HEK293 (cell line): ENCODE results near the gene COA8.

Experiments
- SCRT1 ChIP-seq: fragments of 450-650 bp; formaldehyde crosslinking; IDR thresholded peaks from 2 replicates; pipeline ENCODE4 v1.5.1; 2016; ENCODE audit warnings: missing biosample characterization, missing genetic modification characterization, borderline replicate concordance
- SP2 ChIP-seq: fragments of 450-650 bp; formaldehyde crosslinking; IDR thresholded peaks from 2 replicates; pipeline ENCODE4 v1.5.1; 2016; ENCODE audit warnings: missing biosample characterization, missing genetic modification characterization
- WT1 ChIP-seq: fragments of 450-650 bp; formaldehyde crosslinking; IDR thresholded peaks from 2 replicates; pipeline ENCODE4 v1.5.1; 2016; ENCODE audit warnings: missing biosample characterization, missing genetic modification characterization
- ZBTB21 ChIP-seq: fragments of 450-650 bp; formaldehyde crosslinking; IDR thresholded peaks from 2 replicates; pipeline ENCODE4 v1.5.1; 2017; ENCODE audit warnings: missing biosample characterization, missing genetic modification characterization
- ZNF138 ChIP-seq: fragments of 450-650 bp; formaldehyde crosslinking; IDR thresholded peaks from 2 replicates; pipeline ENCODE4 v1.5.1; 2016; ENCODE audit warnings: missing biosample characterization, missing genetic modification characterization, borderline replicate concordance
- ZNF155 ChIP-seq: fragments of 450-650 bp; formaldehyde crosslinking; IDR thresholded peaks from 2 replicates; pipeline ENCODE4 v1.5.1; 2016; ENCODE audit warnings: missing biosample characterization, missing genetic modification characterization
- ZNF292 ChIP-seq: fragments of 450-650 bp; formaldehyde crosslinking; IDR thresholded peaks from 2 replicates; pipeline ENCODE4 v1.5.1; 2016; ENCODE audit warnings: low read depth, missing biosample characterization, missing genetic modification characterization, borderline replicate concordance
- ZNF394 ChIP-seq: fragments of 450-650 bp; formaldehyde crosslinking; IDR thresholded peaks from 2 replicates; pipeline ENCODE4 v1.5.1; 2016; ENCODE audit warnings: missing biosample characterization, missing genetic modification characterization, mild to moderate bottlenecking, moderate library complexity, borderline replicate concordance
- ZNF48 ChIP-seq: fragments of 450-650 bp; formaldehyde crosslinking; IDR thresholded peaks from 2 replicates; pipeline ENCODE4 v1.5.1; 2016; ENCODE audit warnings: missing biosample characterization, missing genetic modification characterization
- ZNF549 ChIP-seq: fragments of 450-650 bp; IDR thresholded peaks from 2 replicates; pipeline ENCODE4 v1.5.1; 2018; ENCODE audit warnings: missing biosample characterization, missing genetic modification characterization, mild to moderate bottlenecking, inconsistent platforms, moderate library complexity
- ZNF555 ChIP-seq: fragments of 450-650 bp; formaldehyde crosslinking; conservative IDR thresholded peaks from 2 replicates; pipeline ENCODE4 v1.5.1; 2017; ENCODE audit warnings: missing biosample characterization, mild to moderate bottlenecking, missing genetic modification characterization, inconsistent platforms
- ZNF561 ChIP-seq: fragments of 450-650 bp; IDR thresholded peaks from 2 replicates; pipeline ENCODE4 v1.5.1; 2018; ENCODE audit warnings: missing biosample characterization, missing genetic modification characterization, borderline replicate concordance
- ZNF623 ChIP-seq: fragments of 450-650 bp; formaldehyde crosslinking; IDR thresholded peaks from 2 replicates; pipeline ENCODE4 v1.5.1; 2016; ENCODE audit warnings: missing biosample characterization, missing genetic modification characterization
- ZNF624 ChIP-seq: fragments of 450-650 bp; formaldehyde crosslinking; IDR thresholded peaks from 2 replicates; pipeline ENCODE4 v1.5.1; 2017; ENCODE audit warnings: missing biosample characterization, missing genetic modification characterization
- ZNF658 ChIP-seq: fragments of 450-650 bp; formaldehyde crosslinking; IDR thresholded peaks from 2 replicates; pipeline ENCODE4; 2016; ENCODE audit warnings: missing biosample characterization, missing genetic modification characterization
- ZNF677 ChIP-seq: fragments of 450-650 bp; IDR thresholded peaks from 2 replicates; pipeline ENCODE4 v1.5.0; 2018; ENCODE audit warnings: missing biosample characterization, mild to moderate bottlenecking, missing genetic modification characterization, moderate library complexity
- ZNF76 ChIP-seq: fragments of 450-650 bp; formaldehyde crosslinking; IDR thresholded peaks from 2 replicates; pipeline ENCODE4; 2016; ENCODE audit warnings: low read depth, missing biosample characterization, missing genetic modification characterization, borderline replicate concordance
- ZSCAN16 ChIP-seq: fragments of 450-650 bp; formaldehyde crosslinking; IDR thresholded peaks from 2 replicates; pipeline ENCODE4 v1.5.1; 2016; ENCODE audit warnings: missing biosample characterization, missing genetic modification characterization
- ZSCAN30 ChIP-seq: fragments of 450-650 bp; IDR thresholded peaks from 2 replicates; pipeline ENCODE4 v1.5.1; 2018; ENCODE audit warnings: missing biosample characterization, mild to moderate bottlenecking, missing genetic modification characterization, moderate library complexity
- TF ChIP-seq, protein P1 (sequence below): sonication (generic); formaldehyde crosslinking; IDR thresholded peaks from 2 replicates; pipeline ENCODE4 v1.8.1; 2022; ENCODE audit warnings: mild to moderate bottlenecking, moderate library complexity, missing genetic modification reagents
- TF ChIP-seq, protein P2 (sequence below): fragments of 450-650 bp; formaldehyde crosslinking; IDR thresholded peaks from 2 replicates; pipeline ENCODE4 v1.5.1; 2016; ENCODE audit warnings: missing biosample characterization, missing genetic modification characterization
- TF ChIP-seq, protein P3 (sequence below): fragments of 450-650 bp; formaldehyde crosslinking; IDR thresholded peaks from 2 replicates; pipeline ENCODE4 v1.5.1; 2017; ENCODE audit warnings: missing biosample characterization, missing genetic modification characterization
- TF ChIP-seq, protein P4 (sequence below): fragments of 450-650 bp; formaldehyde crosslinking; IDR thresholded peaks from 2 replicates; pipeline ENCODE4 v1.5.1; 2016; ENCODE audit warnings: missing biosample characterization, missing genetic modification characterization
- TF ChIP-seq, protein P5 (sequence below): fragments of 450-650 bp; formaldehyde crosslinking; IDR thresholded peaks from 2 replicates; pipeline ENCODE4 v1.5.0; 2017; ENCODE audit warnings: missing biosample characterization, missing genetic modification characterization, borderline replicate concordance
- TF ChIP-seq, protein P6 (sequence below): fragments of 450-650 bp; formaldehyde crosslinking; IDR thresholded peaks from 2 replicates; pipeline ENCODE4 v1.5.1; 2016; ENCODE audit warnings: missing biosample characterization, missing genetic modification characterization
- TF ChIP-seq, protein P7 (sequence below): fragments of 450-650 bp; formaldehyde crosslinking; IDR thresholded peaks from 2 replicates; pipeline ENCODE4 v1.5.1; 2016; ENCODE audit warnings: missing biosample characterization, missing genetic modification characterization

COA8 gene

DNA sequence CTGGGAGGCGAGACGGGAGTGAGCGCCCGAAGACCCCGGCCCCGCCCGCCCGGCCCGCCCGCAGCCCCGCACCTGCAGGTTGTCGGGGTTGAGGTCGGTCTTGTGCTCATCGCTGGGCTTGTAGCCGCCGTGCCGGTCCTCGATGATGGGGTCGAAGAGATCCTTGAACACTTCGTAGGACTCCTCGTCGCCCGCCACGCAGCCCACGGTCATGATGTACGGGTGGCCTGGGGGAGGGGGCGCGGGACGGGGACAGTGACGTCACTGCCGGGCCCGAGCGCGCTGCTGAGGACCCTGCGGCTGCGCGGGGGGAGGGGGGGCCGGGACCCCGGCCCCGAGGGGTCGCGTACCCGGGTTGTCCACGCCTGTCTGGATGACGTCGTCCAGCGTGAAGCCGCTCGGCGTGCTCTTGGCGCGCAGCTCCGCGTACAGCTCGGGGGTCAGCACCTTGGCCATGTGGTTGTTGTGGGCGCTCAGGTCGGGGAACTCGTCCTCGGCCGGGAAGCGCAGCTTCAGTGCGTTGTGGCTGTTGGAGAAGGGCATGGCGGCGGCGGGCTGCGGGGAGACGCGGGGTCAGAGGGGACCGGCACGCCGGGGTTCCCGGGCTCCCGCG lies 40.7 kb upstream of the COA8 start (continued):
- TF ChIP-seq, protein P1, sequence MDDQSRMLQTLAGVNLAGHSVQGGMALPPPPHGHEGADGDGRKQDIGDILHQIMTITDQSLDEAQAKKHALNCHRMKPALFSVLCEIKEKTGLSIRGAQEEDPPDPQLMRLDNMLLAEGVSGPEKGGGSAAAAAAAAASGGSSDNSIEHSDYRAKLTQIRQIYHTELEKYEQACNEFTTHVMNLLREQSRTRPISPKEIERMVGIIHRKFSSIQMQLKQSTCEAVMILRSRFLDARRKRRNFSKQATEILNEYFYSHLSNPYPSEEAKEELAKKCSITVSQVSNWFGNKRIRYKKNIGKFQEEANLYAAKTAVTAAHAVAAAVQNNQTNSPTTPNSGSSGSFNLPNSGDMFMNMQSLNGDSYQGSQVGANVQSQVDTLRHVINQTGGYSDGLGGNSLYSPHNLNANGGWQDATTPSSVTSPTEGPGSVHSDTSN (CRISPR knock-in tag) = no peak
- no peak for TF ChIP-seq ZNF549
- no peak for TF ChIP-seq ZNF624 (tag by site-specific recombination)
- TF ChIP-seq, protein P2, sequence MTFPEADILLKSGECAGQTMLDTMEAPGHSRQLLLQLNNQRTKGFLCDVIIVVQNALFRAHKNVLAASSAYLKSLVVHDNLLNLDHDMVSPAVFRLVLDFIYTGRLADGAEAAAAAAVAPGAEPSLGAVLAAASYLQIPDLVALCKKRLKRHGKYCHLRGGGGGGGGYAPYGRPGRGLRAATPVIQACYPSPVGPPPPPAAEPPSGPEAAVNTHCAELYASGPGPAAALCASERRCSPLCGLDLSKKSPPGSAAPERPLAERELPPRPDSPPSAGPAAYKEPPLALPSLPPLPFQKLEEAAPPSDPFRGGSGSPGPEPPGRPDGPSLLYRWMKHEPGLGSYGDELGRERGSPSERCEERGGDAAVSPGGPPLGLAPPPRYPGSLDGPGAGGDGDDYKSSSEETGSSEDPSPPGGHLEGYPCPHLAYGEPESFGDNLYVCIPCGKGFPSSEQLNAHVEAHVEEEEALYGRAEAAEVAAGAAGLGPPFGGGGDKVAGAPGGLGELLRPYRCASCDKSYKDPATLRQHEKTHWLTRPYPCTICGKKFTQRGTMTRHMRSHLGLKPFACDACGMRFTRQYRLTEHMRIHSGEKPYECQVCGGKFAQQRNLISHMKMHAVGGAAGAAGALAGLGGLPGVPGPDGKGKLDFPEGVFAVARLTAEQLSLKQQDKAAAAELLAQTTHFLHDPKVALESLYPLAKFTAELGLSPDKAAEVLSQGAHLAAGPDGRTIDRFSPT (tag by site-specific recombination) = no peak; the same call in 1 of the 2 replicates
- no peak for TF ChIP-seq ZNF292 (tag by site-specific recombination)
- no peak for TF ChIP-seq ZNF658 (tag by site-specific recombination)
- TF ChIP-seq ZNF155 (tag by site-specific recombination) = no peak
- TF ChIP-seq ZNF555 (tag by site-specific recombination) = no peak
- TF ChIP-seq, protein P3, sequence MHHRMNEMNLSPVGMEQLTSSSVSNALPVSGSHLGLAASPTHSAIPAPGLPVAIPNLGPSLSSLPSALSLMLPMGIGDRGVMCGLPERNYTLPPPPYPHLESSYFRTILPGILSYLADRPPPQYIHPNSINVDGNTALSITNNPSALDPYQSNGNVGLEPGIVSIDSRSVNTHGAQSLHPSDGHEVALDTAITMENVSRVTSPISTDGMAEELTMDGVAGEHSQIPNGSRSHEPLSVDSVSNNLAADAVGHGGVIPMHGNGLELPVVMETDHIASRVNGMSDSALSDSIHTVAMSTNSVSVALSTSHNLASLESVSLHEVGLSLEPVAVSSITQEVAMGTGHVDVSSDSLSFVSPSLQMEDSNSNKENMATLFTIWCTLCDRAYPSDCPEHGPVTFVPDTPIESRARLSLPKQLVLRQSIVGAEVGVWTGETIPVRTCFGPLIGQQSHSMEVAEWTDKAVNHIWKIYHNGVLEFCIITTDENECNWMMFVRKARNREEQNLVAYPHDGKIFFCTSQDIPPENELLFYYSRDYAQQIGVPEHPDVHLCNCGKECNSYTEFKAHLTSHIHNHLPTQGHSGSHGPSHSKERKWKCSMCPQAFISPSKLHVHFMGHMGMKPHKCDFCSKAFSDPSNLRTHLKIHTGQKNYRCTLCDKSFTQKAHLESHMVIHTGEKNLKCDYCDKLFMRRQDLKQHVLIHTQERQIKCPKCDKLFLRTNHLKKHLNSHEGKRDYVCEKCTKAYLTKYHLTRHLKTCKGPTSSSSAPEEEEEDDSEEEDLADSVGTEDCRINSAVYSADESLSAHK (tag by site-specific recombination) = no peak
- no peak for TF ChIP-seq ZNF76
- TF ChIP-seq ZNF138 (tag by site-specific recombination) = no peak
- TF ChIP-seq ZBTB21 (tag by site-specific recombination) = peak; percentile 71; the same call in 1 of the 2 replicates
- no peak for TF ChIP-seq ZNF561 (tag by site-specific recombination)
- TF ChIP-seq, protein P4, sequence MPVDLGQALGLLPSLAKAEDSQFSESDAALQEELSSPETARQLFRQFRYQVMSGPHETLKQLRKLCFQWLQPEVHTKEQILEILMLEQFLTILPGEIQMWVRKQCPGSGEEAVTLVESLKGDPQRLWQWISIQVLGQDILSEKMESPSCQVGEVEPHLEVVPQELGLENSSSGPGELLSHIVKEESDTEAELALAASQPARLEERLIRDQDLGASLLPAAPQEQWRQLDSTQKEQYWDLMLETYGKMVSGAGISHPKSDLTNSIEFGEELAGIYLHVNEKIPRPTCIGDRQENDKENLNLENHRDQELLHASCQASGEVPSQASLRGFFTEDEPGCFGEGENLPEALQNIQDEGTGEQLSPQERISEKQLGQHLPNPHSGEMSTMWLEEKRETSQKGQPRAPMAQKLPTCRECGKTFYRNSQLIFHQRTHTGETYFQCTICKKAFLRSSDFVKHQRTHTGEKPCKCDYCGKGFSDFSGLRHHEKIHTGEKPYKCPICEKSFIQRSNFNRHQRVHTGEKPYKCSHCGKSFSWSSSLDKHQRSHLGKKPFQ (tag by site-specific recombination) = no peak
- peak; percentile 43; the same call in 1 of the 2 replicates for TF ChIP-seq ZNF394 (tag by site-specific recombination)
- TF ChIP-seq WT1 (tag by site-specific recombination) = 0 out of 2 replicates have a peak, but pooled peaks have one; percentile 12
- TF ChIP-seq ZNF48 = no peak
- no peak for TF ChIP-seq ZSCAN30 (tag by site-specific recombination)
- TF ChIP-seq SP2 (tag by site-specific recombination) = peak; percentile 14; the same call in 1 of the 2 replicates
- TF ChIP-seq ZNF677 (tag by site-specific recombination) = no peak
- TF ChIP-seq, protein P5, sequence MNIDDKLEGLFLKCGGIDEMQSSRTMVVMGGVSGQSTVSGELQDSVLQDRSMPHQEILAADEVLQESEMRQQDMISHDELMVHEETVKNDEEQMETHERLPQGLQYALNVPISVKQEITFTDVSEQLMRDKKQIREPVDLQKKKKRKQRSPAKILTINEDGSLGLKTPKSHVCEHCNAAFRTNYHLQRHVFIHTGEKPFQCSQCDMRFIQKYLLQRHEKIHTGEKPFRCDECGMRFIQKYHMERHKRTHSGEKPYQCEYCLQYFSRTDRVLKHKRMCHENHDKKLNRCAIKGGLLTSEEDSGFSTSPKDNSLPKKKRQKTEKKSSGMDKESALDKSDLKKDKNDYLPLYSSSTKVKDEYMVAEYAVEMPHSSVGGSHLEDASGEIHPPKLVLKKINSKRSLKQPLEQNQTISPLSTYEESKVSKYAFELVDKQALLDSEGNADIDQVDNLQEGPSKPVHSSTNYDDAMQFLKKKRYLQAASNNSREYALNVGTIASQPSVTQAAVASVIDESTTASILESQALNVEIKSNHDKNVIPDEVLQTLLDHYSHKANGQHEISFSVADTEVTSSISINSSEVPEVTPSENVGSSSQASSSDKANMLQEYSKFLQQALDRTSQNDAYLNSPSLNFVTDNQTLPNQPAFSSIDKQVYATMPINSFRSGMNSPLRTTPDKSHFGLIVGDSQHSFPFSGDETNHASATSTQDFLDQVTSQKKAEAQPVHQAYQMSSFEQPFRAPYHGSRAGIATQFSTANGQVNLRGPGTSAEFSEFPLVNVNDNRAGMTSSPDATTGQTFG (tag by site-specific recombination) = no peak
- no peak for TF ChIP-seq SCRT1 (tag by site-specific recombination)
- TF ChIP-seq ZNF623 (tag by site-specific recombination) = no peak
- TF ChIP-seq, protein P6, sequence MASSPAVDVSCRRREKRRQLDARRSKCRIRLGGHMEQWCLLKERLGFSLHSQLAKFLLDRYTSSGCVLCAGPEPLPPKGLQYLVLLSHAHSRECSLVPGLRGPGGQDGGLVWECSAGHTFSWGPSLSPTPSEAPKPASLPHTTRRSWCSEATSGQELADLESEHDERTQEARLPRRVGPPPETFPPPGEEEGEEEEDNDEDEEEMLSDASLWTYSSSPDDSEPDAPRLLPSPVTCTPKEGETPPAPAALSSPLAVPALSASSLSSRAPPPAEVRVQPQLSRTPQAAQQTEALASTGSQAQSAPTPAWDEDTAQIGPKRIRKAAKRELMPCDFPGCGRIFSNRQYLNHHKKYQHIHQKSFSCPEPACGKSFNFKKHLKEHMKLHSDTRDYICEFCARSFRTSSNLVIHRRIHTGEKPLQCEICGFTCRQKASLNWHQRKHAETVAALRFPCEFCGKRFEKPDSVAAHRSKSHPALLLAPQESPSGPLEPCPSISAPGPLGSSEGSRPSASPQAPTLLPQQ (tag by site-specific recombination) = no peak
- TF ChIP-seq, protein P7, sequence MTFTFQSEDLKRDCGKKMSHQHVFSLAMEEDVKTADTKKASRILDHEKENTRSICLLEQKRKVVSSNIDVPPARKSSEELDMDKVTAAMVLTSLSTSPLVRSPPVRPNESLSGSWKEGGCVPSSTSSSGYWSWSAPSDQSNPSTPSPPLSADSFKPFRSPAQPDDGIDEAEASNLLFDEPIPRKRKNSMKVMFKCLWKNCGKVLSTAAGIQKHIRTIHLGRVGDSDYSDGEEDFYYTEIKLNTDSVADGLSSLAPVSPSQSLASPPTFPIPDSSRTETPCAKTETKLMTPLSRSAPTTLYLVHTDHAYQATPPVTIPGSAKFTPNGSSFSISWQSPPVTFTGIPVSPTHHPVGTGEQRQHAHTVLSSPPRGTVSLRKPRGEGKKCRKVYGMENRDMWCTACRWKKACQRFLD (tag by site-specific recombination) = no peak
- no peak; the same call in 1 of the 2 replicates for TF ChIP-seq ZSCAN16 (tag by site-specific recombination)
